Activated naive CD4-positive, alpha-beta T cell treated with anti-CD3 and anti-CD28 coated beads, Interleukin-2, amount 50 U/mL, for 24 hours (primary cell): Measurements from ENCODE around the gene C15orf62.

Experiments used
- H3K27ac Mint-ChIP-seq: one replicate; pipeline ENCODE4 v1.8.0; 2021; ENCODE audit warnings: mild to moderate bottlenecking, mixed read lengths
- H3K27me3 Mint-ChIP-seq: one replicate; pipeline ENCODE4 v1.8.0; 2021; ENCODE audit warnings: mixed read lengths
- H3K36me3 Mint-ChIP-seq: one replicate; pipeline ENCODE4 v1.8.0; 2021; ENCODE audit warnings: mixed read lengths
- H3K4me1 Mint-ChIP-seq: one replicate; pipeline ENCODE4 v1.8.0; 2021; ENCODE audit warnings: mixed read lengths
- H3K4me3 Mint-ChIP-seq: one replicate; pipeline ENCODE4 v1.8.0; 2021; ENCODE audit warnings: mild to moderate bottlenecking, mixed read lengths
- H3K9me3 Mint-ChIP-seq: one replicate; pipeline ENCODE4 v1.8.0; 2021; ENCODE audit warnings: mixed read lengths

The C15orf62 gene

GRCh38 chr15:40749151-40749630 is 20.6 kb upstream of the C15orf62 start:
- H3K4me3 Mint-ChIP-seq = no peak overlapping the region
- H3K27me3 Mint-ChIP-seq = no peaks in the 10 kb centered on the region
- H3K9me3 Mint-ChIP-seq = no peaks in the 10 kb centered on the region
- H3K27ac Mint-ChIP-seq = no peak overlapping the region
- peaks cover 31% of the 10 kb centered on the region for H3K4me1 Mint-ChIP-seq
- H3K36me3 Mint-ChIP-seq = peaks cover 13% of the 10 kb centered on the region

DNA sequence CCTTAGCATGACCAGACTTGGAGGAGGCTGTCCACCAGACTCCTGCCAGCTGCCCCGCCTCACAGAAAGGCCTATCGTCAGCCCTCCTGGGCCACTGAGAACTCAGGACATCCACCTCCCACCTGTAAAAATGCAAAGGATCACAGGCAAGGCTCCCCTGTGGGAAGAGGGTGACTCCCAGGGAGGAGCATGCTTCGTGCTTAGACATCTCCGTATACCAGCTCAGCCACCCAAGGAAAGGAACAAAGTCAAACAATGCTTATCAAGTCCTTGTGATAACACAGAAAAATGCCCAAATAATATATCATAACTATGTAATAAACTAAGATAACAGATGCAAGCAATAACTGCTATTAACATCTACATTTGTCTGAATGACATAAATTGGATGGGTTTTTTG is 18.9 kb upstream of the C15orf62 start:
- Mint-ChIP-seq H3K27ac (no peak overlapping the region), H3K4me1 (peaks cover 25% of the 10 kb centered on the region), H3K4me3 (no peak overlapping the region), H3K9me3 (no peaks in the 10 kb centered on the region), H3K36me3 (peaks cover 11% of the 10 kb centered on the region), H3K27me3 (no peaks in the 10 kb centered on the region)

GRCh38 chr15:40751745-40752144 is 18.0 kb upstream of the C15orf62 start:
- Mint-ChIP-seq H3K36me3 (peaks cover 11% of the 10 kb centered on the region), H3K9me3 (no peaks in the 10 kb centered on the region), H3K4me1 (peaks cover 25% of the 10 kb centered on the region), H3K27me3 (no peaks in the 10 kb centered on the region), H3K4me3 (no peak overlapping the region), H3K27ac (no peak overlapping the region)

GRCh38 chr15:40754574-40754882 is 15.3 kb upstream of the C15orf62 start:
- Mint-ChIP-seq H3K9me3 (no peaks in the 10 kb centered on the region), H3K4me3 (peak overlapping the region; percentile 93), H3K4me1 (peaks cover 25% of the 10 kb centered on the region), H3K27me3 (no peaks in the 10 kb centered on the region), H3K27ac (no peak overlapping the region), H3K36me3 (peaks cover 9% of the 10 kb centered on the region)

DNA sequence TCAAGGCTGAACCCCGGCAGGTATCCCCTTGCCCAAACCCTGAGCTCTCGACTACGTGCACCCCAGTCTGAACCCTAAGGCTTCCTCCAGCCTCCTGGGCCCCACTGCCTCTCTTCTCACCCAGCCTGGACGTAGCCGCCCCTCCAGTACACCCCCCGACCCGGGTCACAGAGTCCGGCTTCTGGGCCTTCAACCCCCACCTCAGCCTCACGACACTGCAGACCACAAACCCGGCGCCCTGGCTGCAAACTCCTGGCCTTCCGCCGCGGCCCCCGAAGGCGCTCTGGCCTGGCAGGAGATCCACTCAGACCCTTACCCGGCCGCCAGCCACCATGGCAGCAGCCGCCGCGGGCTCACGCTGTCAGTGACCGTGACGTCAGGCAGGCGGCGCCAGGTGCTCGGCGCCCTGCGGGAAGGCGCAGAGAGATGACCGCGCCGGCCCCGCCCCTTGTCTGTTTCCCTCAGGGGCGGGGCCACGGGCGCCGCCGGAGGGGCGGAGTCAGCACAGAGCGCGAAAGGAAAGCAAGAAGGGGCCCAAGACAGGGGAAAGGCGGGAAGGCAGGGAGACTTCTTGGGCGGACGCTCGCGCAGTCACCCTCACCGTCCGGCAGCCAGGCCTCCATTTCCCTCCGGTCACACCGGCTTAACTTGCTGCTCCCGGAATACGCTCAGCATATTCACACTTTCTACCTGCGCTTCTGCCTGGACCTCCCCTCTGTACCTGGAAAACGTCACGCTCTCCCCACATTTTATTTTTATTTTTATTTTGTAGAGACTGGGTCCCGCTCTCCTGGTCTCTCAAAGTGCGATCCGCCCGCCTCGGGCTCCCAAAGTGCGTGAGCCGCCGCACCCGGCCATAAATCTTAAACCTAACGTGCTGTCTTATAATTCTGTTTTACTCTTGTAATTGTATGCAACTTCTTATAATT is 14.6 kb upstream of the C15orf62 start, which contains the start of gene RMDN3:
Gene RMDN3 (minus strand): TSS at position 372 of the 929 bp plus-strand sequence. CDS start 471 bp downstream, outside the sequence.
- Mint-ChIP-seq H3K9me3 (no peaks in the 10 kb centered on the region), H3K27me3 (no peaks in the 10 kb centered on the region), H3K27ac (peak within 1 kb of the TSS; percentile 98), H3K36me3 (peaks cover 8% of the 10 kb centered on the region), H3K4me3 (peak within 1 kb of the TSS; percentile 93), H3K4me1 (peaks cover 25% of the 10 kb centered on the region)

DNA sequence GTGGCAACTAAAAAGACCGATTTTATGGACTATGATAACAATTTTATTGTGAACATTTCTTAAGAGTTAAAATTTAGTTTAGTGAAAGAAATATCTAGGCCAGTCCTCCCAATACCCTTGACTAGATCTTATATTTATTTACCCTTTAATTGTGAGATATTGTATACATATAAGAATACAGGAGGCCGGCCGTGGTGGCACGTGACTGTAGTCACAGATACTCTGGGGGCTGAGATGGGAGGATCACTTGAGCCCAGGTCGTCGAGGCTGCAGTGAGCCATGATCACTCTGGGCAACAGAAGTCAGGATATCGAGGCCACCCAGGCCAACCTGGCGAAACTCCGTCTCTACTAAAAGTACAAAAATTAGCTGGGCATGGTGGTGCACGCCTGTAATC is 14.0 kb upstream of the C15orf62 start:
- peak overlapping the region; percentile 93 for H3K4me3 Mint-ChIP-seq
- no peaks in the 10 kb centered on the region for H3K9me3 Mint-ChIP-seq
- no peaks in the 10 kb centered on the region for H3K27me3 Mint-ChIP-seq
- H3K36me3 Mint-ChIP-seq = peaks cover 8% of the 10 kb centered on the region
- H3K27ac Mint-ChIP-seq = peak overlapping the region; percentile 98
- peaks cover 25% of the 10 kb centered on the region for H3K4me1 Mint-ChIP-seq

- H3K4me1 Mint-ChIP-seq = peaks cover 20% of the 10 kb centered on the region
- no peaks in the 10 kb centered on the region for H3K27me3 Mint-ChIP-seq
- peak overlapping the region; percentile 0 for H3K4me3 Mint-ChIP-seq
- no peaks in the 10 kb centered on the region for H3K9me3 Mint-ChIP-seq
- H3K27ac Mint-ChIP-seq = no peak overlapping the region
- peaks cover 2% of the 10 kb centered on the region for H3K36me3 Mint-ChIP-seq
Observed at GRCh38 chr15:40756938-40757337, 12.8 kb upstream of the C15orf62 start.

DNA sequence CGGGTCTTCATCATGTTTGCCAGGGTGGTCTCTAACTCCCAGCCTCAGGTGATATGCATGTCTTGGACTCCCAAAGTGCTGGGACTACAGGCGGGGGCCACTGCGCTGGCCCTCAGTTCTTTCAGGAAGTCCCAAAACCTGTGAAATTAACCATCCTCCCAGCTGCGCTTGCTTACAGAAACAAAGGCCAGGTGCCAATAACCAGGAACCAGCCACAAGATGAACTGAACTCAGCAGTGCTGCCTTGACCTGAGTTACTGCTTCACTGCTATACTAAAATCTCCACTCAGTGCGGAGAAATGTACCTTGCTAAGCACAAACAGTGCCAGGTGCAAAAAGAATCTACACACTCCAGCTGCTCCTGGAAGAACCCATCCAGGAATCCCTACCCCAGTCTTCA is 9.8 kb upstream of the C15orf62 start:
- no peaks in the 10 kb centered on the region for H3K27me3 Mint-ChIP-seq
- no peak overlapping the region for H3K27ac Mint-ChIP-seq

DNA sequence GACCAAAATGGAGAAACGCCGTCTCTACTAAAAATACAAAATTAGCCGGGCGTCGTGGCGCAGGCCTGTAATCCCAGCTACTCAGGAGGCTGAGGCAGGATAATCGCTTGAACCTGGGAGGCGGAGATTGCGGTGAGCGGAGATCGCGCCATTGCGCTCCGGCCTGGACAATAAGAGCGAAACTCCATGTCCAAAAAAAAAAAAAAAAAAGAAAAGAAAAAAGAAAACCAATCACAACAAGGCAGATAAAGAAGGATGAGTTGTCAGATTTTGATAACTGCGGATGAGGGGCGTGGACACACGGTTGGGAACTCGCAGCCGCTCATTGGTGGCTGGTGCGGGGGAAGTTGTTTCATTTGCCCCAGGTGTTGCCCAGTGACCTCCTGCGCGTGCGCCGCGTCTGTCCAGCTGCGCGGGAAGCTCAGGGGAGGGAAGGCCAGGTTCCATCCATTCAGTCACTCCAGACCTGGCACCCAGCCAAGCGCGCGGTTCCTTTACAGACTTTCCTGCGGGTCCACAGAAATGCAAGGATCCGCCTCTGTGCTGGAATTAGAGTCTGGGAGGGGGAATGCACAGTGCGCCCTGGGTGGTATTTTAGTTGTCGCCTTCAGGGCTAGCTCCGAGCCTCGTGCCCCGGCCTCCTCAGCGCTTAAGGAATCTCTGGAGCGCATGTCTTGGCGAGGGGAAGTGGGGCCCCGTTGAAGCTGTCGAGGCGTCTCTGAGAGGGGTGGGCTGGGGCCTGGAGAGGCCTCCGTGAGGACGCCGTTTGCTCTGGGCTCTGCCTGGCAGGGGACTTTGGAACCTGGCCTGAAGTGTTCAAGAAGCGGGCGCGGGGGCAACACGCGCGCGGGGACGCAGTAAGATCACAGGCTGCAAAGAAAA is 6.6 kb upstream of the C15orf62 start:
- H3K4me3 Mint-ChIP-seq = peak overlapping the region; percentile 85

More for the DNA sequence above, 9.8 kb upstream of the C15orf62 start:
- no peak overlapping the region for H3K4me3 Mint-ChIP-seq
- no peaks in the 10 kb centered on the region for H3K9me3 Mint-ChIP-seq
- peaks cover 18% of the 10 kb centered on the region for H3K4me1 Mint-ChIP-seq
- H3K36me3 Mint-ChIP-seq = no peaks in the 10 kb centered on the region

GRCh38 chr15:40763801-40764628 is 5.8 kb upstream of the C15orf62 start, which contains the start of gene GCHFR:
Gene GCHFR (plus strand): TSS chr15:40764068. CDS start chr15:40764181, 113 bp downstream.
- H3K9me3 Mint-ChIP-seq = no peaks in the 10 kb centered on the region
- H3K36me3 Mint-ChIP-seq = no peaks in the 10 kb centered on the region
- peak within 1 kb of the TSS; percentile 51 for H3K27ac Mint-ChIP-seq
- H3K4me3 Mint-ChIP-seq = peak within 1 kb of the TSS; percentile 85
- H3K4me1 Mint-ChIP-seq = peaks cover 41% of the 10 kb centered on the region
- no peaks in the 10 kb centered on the region for H3K27me3 Mint-ChIP-seq

More for the DNA sequence above, 6.6 kb upstream of the C15orf62 start:
- Mint-ChIP-seq H3K9me3 (no peaks in the 10 kb centered on the region), H3K36me3 (no peaks in the 10 kb centered on the region), H3K27me3 (no peaks in the 10 kb centered on the region), H3K4me1 (peaks cover 33% of the 10 kb centered on the region), H3K27ac (peak overlapping the region; percentile 51)

GRCh38 chr15:40764629-40765103 is 5.1 kb upstream of the C15orf62 start:
- H3K4me3 Mint-ChIP-seq = peak overlapping the region; percentile 85
- H3K4me1 Mint-ChIP-seq = peaks cover 48% of the 10 kb centered on the region
- no peaks in the 10 kb centered on the region for H3K27me3 Mint-ChIP-seq
- no peaks in the 10 kb centered on the region for H3K36me3 Mint-ChIP-seq
- no peaks in the 10 kb centered on the region for H3K9me3 Mint-ChIP-seq
- H3K27ac Mint-ChIP-seq = no peak overlapping the region

- H3K27me3 Mint-ChIP-seq = no peaks in the 10 kb centered on the region
- no peaks in the 10 kb centered on the region for H3K36me3 Mint-ChIP-seq
- H3K4me3 Mint-ChIP-seq = peak overlapping the region; percentile 30
- no peak overlapping the region for H3K27ac Mint-ChIP-seq
- H3K9me3 Mint-ChIP-seq = no peaks in the 10 kb centered on the region
- H3K4me1 Mint-ChIP-seq = peaks cover 61% of the 10 kb centered on the region
Observed at GRCh38 chr15:40766194-40766815, 3.5 kb upstream of the C15orf62 start.

- Mint-ChIP-seq H3K27me3 (no peaks in the 10 kb centered on the region), H3K27ac (no peak overlapping the region), H3K4me1 (peaks cover 62% of the 10 kb centered on the region), H3K36me3 (no peaks in the 10 kb centered on the region), H3K9me3 (no peaks in the 10 kb centered on the region), H3K4me3 (no peak overlapping the region)
Observed at GRCh38 chr15:40766906-40767837, 2.6 kb upstream of the C15orf62 start.
